ENCODE results near the gene CD6. TPM values are rescaled to one million over a fixed set of nuclear protein-coding genes. Genes with fewer than 3 reads are reported as not detected.

Gene CD6
- polyA plus RNA-seq, 2 of the 4 experiments (the other 2 are of a cell fraction) = 0.06 TPM

GRCh38 chr11:61011950-61012736, 40.7 kb downstream of the CD6 start:
- Histone ChIP-seq H3K27ac (no peak overlapping the region), H3K4me3 (no peak overlapping the region), H3K4me1 (0 out of 3 replicates have a peak, but pooled peaks cover 7% of the 10 kb centered on the region), H3K9me3 (no peaks in the 10 kb centered on the region), H3K4me2 (no peak overlapping the region)
- ChIA-PET CTCF (interaction anchor here (1.2 kb wide), 1 partner anchor 96 kb away, joined by 3 read pairs; no protein-coding TSS in a partner anchor), POLR2A (no interaction called here)
- ATAC-seq = no peak
- no peak for DNase-seq (ENCODE audit: low read depth in 1 of 2, low spot score in 1 of 2)
- TF ChIP-seq POLR2A (IDR thresholded peaks at IDR 0.05; ENCODE audit: low read length) (no peak), ZC3H11A (IDR thresholded peaks at IDR 0.05) (no peak), CHD2 (IDR thresholded peaks at IDR 0.05; ENCODE audit: low read length, partially characterized antibody) (no peak), SMC3 (IDR thresholded peaks at IDR 0.05) (no peak), BCL3 (IDR thresholded peaks at IDR 0.05) (no peak), MAX (IDR thresholded peaks at IDR 0.05) (no peak), KDM5A (IDR thresholded peaks at IDR 0.05) (no peak), CTCF (IDR thresholded peaks at IDR 0.05) (no peak), TFCP2L1 (CRISPR knock-in tag; IDR thresholded peaks at IDR 0.05) (no peak), E2F6 (IDR thresholded peaks at IDR 0.05; ENCODE audit: borderline replicate concordance, low read depth) (no peak), FOXS1 (CRISPR knock-in tag; IDR thresholded peaks at IDR 0.05) (no peak), PBX3 (IDR thresholded peaks at IDR 0.05) (no peak), HDAC2 (IDR thresholded peaks at IDR 0.05) (no peak), GATA3 (IDR thresholded peaks at IDR 0.05; ENCODE audit: borderline replicate concordance) (no peak), SREBF2 (IDR thresholded peaks at IDR 0.05) (no peak), HMGXB4 (CRISPR knock-in tag; IDR thresholded peaks at IDR 0.05; ENCODE audit: borderline replicate concordance) (no peak), CBX8 (IDR thresholded peaks at IDR 0.05) (no peak), JUN (IDR thresholded peaks at IDR 0.05) (no peak)
- 43% methylated on average over 12 of the region's 12 CpGs for WGBS (ENCODE audit: missing lambda C conversion rate)
- no peak for FAIRE-seq

GRCh38 chr11:61012737-61013215, 41.3 kb downstream of the CD6 start:
- TF ChIP-seq BCL3 (IDR thresholded peaks at IDR 0.05) (no peak), HEYL (CRISPR knock-in tag; IDR thresholded peaks at IDR 0.05) (no peak), MAZ (IDR thresholded peaks at IDR 0.05; ENCODE audit: borderline replicate concordance, low read depth, low read length) (no peak), FOSL2 (IDR thresholded peaks at IDR 0.05) (no peak), FOSL2 (CRISPR knock-in tag; IDR thresholded peaks at IDR 0.05) (no peak), ATOH8 (CRISPR knock-in tag; IDR thresholded peaks at IDR 0.05; ENCODE audit: low read depth) (no peak)
- Histone ChIP-seq H3K4me3 (no peak overlapping the region), H3K27ac (no peak overlapping the region), H3K9me3 (no peaks in the 10 kb centered on the region), H3K4me1 (0 out of 3 replicates have a peak, but pooled peaks cover 3% of the 10 kb centered on the region), H3K4me2 (no peak overlapping the region)
- POLR2A ChIA-PET = no interaction called here
- no peak for ATAC-seq
- FAIRE-seq = no peak
- WGBS (ENCODE audit: missing lambda C conversion rate) = 67% methylated on average over 6 of the region's 6 CpGs
- no peak for DNase-seq (ENCODE audit: low read depth in 1 of 2, low spot score in 1 of 2)
- CTCF ChIA-PET = interaction anchor here (1.5 kb wide), 1 partner anchor 43 kb away, joined by 3 read pairs; no protein-coding TSS in a partner anchor
